Body of pancreas (tissue), 4 donors: Measurements from ENCODE around the gene CCDC136. TPM values are rescaled to one million over a fixed set of nuclear protein-coding genes. Genes with fewer than 3 reads are reported as not detected.

Experiments
- ATAC-seq: fragments of 150-250 bp; one replicate; pipeline ENCODE4 v1.9.1; 2016
- DNase-seq, 4 donors: peaks; one replicate each; pipeline ENCODE4 v3.0.0-alpha.2; 2019
- H3K27ac ChIP-seq, 4 donors: fragments of 200-600 bp; sonication (generic); 1 replicate in 3 of 4; 2 replicates in 1 of 4; pipeline versions ENCODE4 v1.5.1 to v1.6.1; 2016 to 2019; ENCODE audit warnings: mild to moderate bottlenecking in 1 of 4, mixed read lengths in 1 of 4, moderate library complexity in 1 of 4
- H3K27me3 ChIP-seq, 2 donors: fragments of 200-600 bp; sonication (generic); one replicate each; pipeline ENCODE4 v1.6.0; 2016; ENCODE audit warnings: mild to moderate bottlenecking in 1 of 2
- H3K36me3 ChIP-seq, 2 donors: fragments of 200-600 bp; sonication (generic); replicated peaks in 1 of 2; 2 replicates each; pipeline ENCODE4 v1.5.1; 2016; ENCODE audit warnings: low read depth in 2 of 2; ENCODE audit not compliant: insufficient read depth in 1 of 2
- H3K4me1 ChIP-seq: fragments of 200-600 bp; sonication (generic); one replicate; pipeline ENCODE4 v1.6.0; 2016
- H3K4me3 ChIP-seq, 2 donors: fragments of 200-600 bp; sonication (generic); 1 replicate in 1 of 2; 2 replicates in 1 of 2; pipeline ENCODE4 v1.5.1; 2016 to 2019
- H3K9me3 ChIP-seq, 3 donors: fragments of 200-600 bp; sonication (generic); 1 replicate in 2 of 3; 2 replicates in 1 of 3; pipeline ENCODE4 v1.5.1; 2016
- CTCF ChIP-seq, 7 experiments: fragments of 450-650 bp in 4 of 7; fragments of 200-600 bp in 3 of 7; sonication (generic) in 3 of 7; IDR thresholded peaks; one replicate each; pipeline ENCODE4 v1.5.1; 2016 to 2019; ENCODE audit warnings: antibody characterized with exemption in 7 of 7
- POLR2A ChIP-seq, 3 donors: fragments of 450-650 bp; IDR thresholded peaks; one replicate each; pipeline ENCODE4 v1.6.1; 2016; ENCODE audit warnings: antibody characterized with exemption in 3 of 3, mild to moderate bottlenecking in 2 of 3
- WGBS, 2 donors: methylation state at CpG; one replicate each; pipeline ENCODE4 v1.1.5; 2017; 5-methylcytosine and 5-hydroxymethylcytosine counted together
- intact Hi-C: fragments of 100-400 bp; cut with DNase I; formaldehyde crosslinking; loops from one replicate; pipeline ENCODE4 v1.15.1; 2023
- total RNA-seq, 2 donors: library from RNA; depleted of rRNA; stranded (reverse); fragments of >200 nt; gene quantifications; one replicate each; pipeline ENCODE4 v1.1.0, GENCODE V29; 2016

CCDC136 gene
- total RNA-seq, 2 donors from 2014 or later = 0.99 to 3.6 TPM

- Histone ChIP-seq H3K9me3 (no peaks in the 10 kb centered on the region), H3K36me3 (no peaks in the 10 kb centered on the region), H3K4me1 (no peaks in the 10 kb centered on the region), H3K27me3 (no peaks in the 10 kb centered on the region), H3K27ac (no peak overlapping the region), H3K4me3 (no peak overlapping the region)
- peak in 1 of 4 donors; percentile 3 for DNase-seq
- intact Hi-C loops = no loop called here
- ATAC-seq = no peak
- no peak for TF ChIP-seq POLR2A (IDR thresholded peaks at IDR 0.05)
- TF ChIP-seq CTCF (IDR thresholded peaks at IDR 0.05) = no peak
- 89 to 94% methylated on average over 16 to 17 of the region's 17 CpGs for WGBS, 2 donors
These were observed 47.4 kb downstream of the CCDC136 start for GRCh38 chr7:128838981-128839731.

GRCh38 chr7:128839751-128840177 is 48.0 kb downstream of the CCDC136 start:
- no peaks in the 10 kb centered on the region for H3K9me3 ChIP-seq
- no peak for TF ChIP-seq POLR2A (IDR thresholded peaks at IDR 0.05)
- no peak for TF ChIP-seq CTCF (IDR thresholded peaks at IDR 0.05)
- no peaks in the 10 kb centered on the region for H3K4me1 ChIP-seq
- no peaks in the 10 kb centered on the region for H3K36me3 ChIP-seq
- no peaks in the 10 kb centered on the region for H3K27me3 ChIP-seq
- ATAC-seq (no peak), DNase-seq (peak in 1 of 4 donors; percentile 10)
- H3K4me3 ChIP-seq = no peak overlapping the region
- no peak overlapping the region for H3K27ac ChIP-seq
- WGBS, 2 donors = 66 to 73% methylated on average over 7 to 13 of the region's 13 CpGs
- intact Hi-C loops = no loop called here

- H3K4me3 ChIP-seq = no peak overlapping the region
- no peaks in the 10 kb centered on the region for H3K27me3 ChIP-seq
- H3K9me3 ChIP-seq = no peaks in the 10 kb centered on the region
- H3K4me1 ChIP-seq = no peaks in the 10 kb centered on the region
- whole genome bisulfite sequencing, 2 donors = 70 to 73% methylated on average over 16 to 23 of the region's 23 CpGs
- ATAC-seq (no peak), DNase-seq (peak in 1 of 4 donors; percentile 6)
- TF ChIP-seq CTCF (IDR thresholded peaks at IDR 0.05) (no peak), POLR2A (IDR thresholded peaks at IDR 0.05) (no peak)
- no peaks in the 10 kb centered on the region for H3K36me3 ChIP-seq
- H3K27ac ChIP-seq = no peak overlapping the region
- intact Hi-C loops = no loop called here
These were observed 48.8 kb downstream of the CCDC136 start for GRCh38 chr7:128840326-128841170.

GRCh38 chr7:128841171-128841690 is 49.5 kb downstream of the CCDC136 start:
- no peaks in the 10 kb centered on the region for H3K27me3 ChIP-seq
- no peak for TF ChIP-seq POLR2A (IDR thresholded peaks at IDR 0.05)
- no peak for TF ChIP-seq CTCF (IDR thresholded peaks at IDR 0.05)
- H3K4me3 ChIP-seq = no peak overlapping the region
- intact Hi-C loops = no loop called here
- DNase-seq (peak in 1 of 4 donors; percentile 6), ATAC-seq (no peak)
- H3K27ac ChIP-seq = no peak overlapping the region
- H3K36me3 ChIP-seq = no peaks in the 10 kb centered on the region
- no peaks in the 10 kb centered on the region for H3K9me3 ChIP-seq
- H3K4me1 ChIP-seq = no peaks in the 10 kb centered on the region
- WGBS, 2 donors = 77 to 79% methylated on average over 9 to 17 of the region's 17 CpGs
